ENCODE data around the gene ZNF76. TPM values are rescaled to one million over a fixed set of nuclear protein-coding genes. Genes with fewer than 3 reads are reported as not detected.

ZNF76 gene
- polyA plus RNA-seq, 1 donor from 2014 or later = 26.3 TPM

- no peaks in the 10 kb centered on the region for H3K36me3 ChIP-seq (ENCODE audit: insufficient read depth, low read length)
- no peak overlapping the region for H3K27ac ChIP-seq (ENCODE audit: low read length)
- H3K9me3 ChIP-seq (ENCODE audit: low read length) = no peaks in the 10 kb centered on the region
- no peak for TF ChIP-seq TAF1 (IDR thresholded peaks at IDR 0.05; ENCODE audit: low read depth)
- TF ChIP-seq CTCF (IDR thresholded peaks at IDR 0.05; ENCODE audit: poor library complexity, severe bottlenecking) = no peak
- TF ChIP-seq EZH2 (IDR thresholded peaks at IDR 0.05; ENCODE audit: borderline replicate concordance, insufficient read depth, low read length, poor library complexity, severe bottlenecking) = no peak
- TF ChIP-seq SMC3 (conservative IDR thresholded peaks at IDR 0.05; ENCODE audit: poor library complexity) = no peak
- TF ChIP-seq POLR2AphosphoS5 (IDR thresholded peaks at IDR 0.05) = no peak
- TF ChIP-seq MXI1 (conservative IDR thresholded peaks at IDR 0.05; ENCODE audit: poor library complexity, severe bottlenecking) = no peak
- TF ChIP-seq RAD21 (conservative IDR thresholded peaks at IDR 0.05) = no peak
- TF ChIP-seq EP300 (conservative IDR thresholded peaks at IDR 0.05; ENCODE audit: poor library complexity, severe bottlenecking) = no peak
- TF ChIP-seq REST (IDR thresholded peaks at IDR 0.05; ENCODE audit: borderline replicate concordance) = no peak
- no peak overlapping the region for H2AFZ ChIP-seq (ENCODE audit: low read depth, low read length)
- H3K4me3 ChIP-seq (ENCODE audit: low read length) = no peak overlapping the region
- no peaks in the 10 kb centered on the region for H3K79me2 ChIP-seq (replicated peaks; ENCODE audit: insufficient read depth, low read length)
- H3F3A ChIP-seq (ENCODE audit: insufficient read depth, low read length, poor library complexity, severe bottlenecking) = no peaks in the 10 kb centered on the region
- no peak overlapping the region for H3K4me2 ChIP-seq (ENCODE audit: low read length)
- no peaks in the 10 kb centered on the region for H4K20me1 ChIP-seq (ENCODE audit: insufficient read depth)
- H3K9ac ChIP-seq (ENCODE audit: low read length) = no peak overlapping the region
- H3K27me3 ChIP-seq (ENCODE audit: insufficient read depth, low read depth, low read length) = no peaks in the 10 kb centered on the region
- H3K9me2 ChIP-seq (ENCODE audit: insufficient read depth, low read length) = no peaks in the 10 kb centered on the region
These were observed 52.7 kb downstream of the ZNF76 start for GRCh38 chr6:35312076-35312800.

- H3K4me2 ChIP-seq (ENCODE audit: low read length) = no peak overlapping the region
- H3F3A ChIP-seq (ENCODE audit: insufficient read depth, low read length, poor library complexity, severe bottlenecking) = no peaks in the 10 kb centered on the region
- H3K27me3 ChIP-seq (ENCODE audit: insufficient read depth, low read depth, low read length) = no peaks in the 10 kb centered on the region
- H3K9ac ChIP-seq (ENCODE audit: low read length) = no peak overlapping the region
- TF ChIP-seq EP300 (conservative IDR thresholded peaks at IDR 0.05; ENCODE audit: poor library complexity, severe bottlenecking) (no peak), MXI1 (conservative IDR thresholded peaks at IDR 0.05; ENCODE audit: poor library complexity, severe bottlenecking) (no peak), EZH2 (IDR thresholded peaks at IDR 0.05; ENCODE audit: borderline replicate concordance, insufficient read depth, low read length, poor library complexity, severe bottlenecking) (no peak), POLR2AphosphoS5 (IDR thresholded peaks at IDR 0.05) (no peak), REST (IDR thresholded peaks at IDR 0.05; ENCODE audit: borderline replicate concordance) (no peak), RAD21 (conservative IDR thresholded peaks at IDR 0.05) (no peak), SMC3 (conservative IDR thresholded peaks at IDR 0.05; ENCODE audit: poor library complexity) (no peak), CTCF (IDR thresholded peaks at IDR 0.05; ENCODE audit: poor library complexity, severe bottlenecking) (no peak), TAF1 (IDR thresholded peaks at IDR 0.05; ENCODE audit: low read depth) (no peak)
- H3K36me3 ChIP-seq (ENCODE audit: insufficient read depth, low read length) = no peaks in the 10 kb centered on the region
- H2AFZ ChIP-seq (ENCODE audit: low read depth, low read length) = no peak overlapping the region
- no peak overlapping the region for H3K4me3 ChIP-seq (ENCODE audit: low read length)
- H3K9me3 ChIP-seq (ENCODE audit: low read length) = no peaks in the 10 kb centered on the region
- no peaks in the 10 kb centered on the region for H4K20me1 ChIP-seq (ENCODE audit: insufficient read depth)
- no peaks in the 10 kb centered on the region for H3K79me2 ChIP-seq (replicated peaks; ENCODE audit: insufficient read depth, low read length)
- H3K27ac ChIP-seq (ENCODE audit: low read length) = no peak overlapping the region
- H3K9me2 ChIP-seq (ENCODE audit: insufficient read depth, low read length) = no peaks in the 10 kb centered on the region
These were observed 53.3 kb downstream of the ZNF76 start for GRCh38 chr6:35312807-35313206.
